VCaP (cell line): ENCODE results near the gene TMEM9.
"Not testable (repeated sequence)": the region's sequence is repeated elsewhere in the genome, so short reads cannot be mapped to it uniquely, and the experiment has no call there.

Experiments used
- H3K27ac ChIP-seq: fragments of 450-650 bp; 2 replicates; pipeline ENCODE4 v1.5.1; 2017
- TF ChIP-seq, protein P1 (sequence below): fragments of 450-650 bp; conservative IDR thresholded peaks from 2 replicates; pipeline ENCODE4 v1.5.1; 2017; ENCODE audit warnings: mild to moderate bottlenecking, moderate library complexity

TMEM9 gene

DNA sequence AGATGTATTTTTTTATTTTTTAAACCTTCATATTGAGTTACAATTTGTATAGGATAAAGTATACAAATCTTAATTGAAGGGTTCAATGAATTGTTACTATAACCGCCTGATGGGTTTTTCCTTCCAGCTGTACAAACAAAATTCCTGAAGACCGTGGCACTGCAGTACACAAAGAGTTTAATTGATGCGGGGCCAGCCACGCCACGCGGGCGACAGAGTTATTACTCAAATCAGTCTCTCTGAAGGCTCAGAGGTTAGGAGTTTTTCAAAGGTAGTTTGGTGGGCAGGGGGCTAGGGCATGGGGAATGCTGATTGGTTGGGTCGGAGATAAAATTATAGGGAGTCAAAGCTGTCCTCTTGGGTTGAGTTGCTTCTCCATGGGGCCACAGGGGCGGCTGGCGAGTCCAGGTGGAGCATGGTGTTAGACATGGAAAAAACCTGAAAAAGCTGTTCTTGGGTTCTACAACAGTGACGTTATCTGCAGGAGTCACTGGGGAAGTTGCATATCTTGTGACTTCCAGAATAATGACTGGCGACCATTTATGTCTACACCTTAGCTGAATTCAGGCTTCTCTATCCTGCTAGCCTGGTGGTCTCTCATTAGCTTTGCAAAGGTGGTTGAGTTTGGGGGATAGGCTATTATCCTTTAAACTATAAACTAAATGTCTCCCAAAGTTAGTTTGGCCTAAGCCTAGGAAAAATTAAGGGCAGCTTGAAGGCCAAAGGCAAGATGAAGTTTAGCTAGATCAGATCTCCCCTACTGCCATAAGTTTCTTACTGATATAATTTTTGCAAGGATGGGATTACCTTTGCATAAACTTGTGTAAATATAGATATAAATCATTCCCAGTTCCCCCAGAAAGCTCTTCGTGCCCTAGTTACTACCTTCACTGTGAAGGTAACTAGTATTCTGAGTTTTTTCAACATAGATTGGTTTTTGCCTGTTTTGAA lies 13.0 kb upstream of the TMEM9 start:
- TF ChIP-seq, protein P1, sequence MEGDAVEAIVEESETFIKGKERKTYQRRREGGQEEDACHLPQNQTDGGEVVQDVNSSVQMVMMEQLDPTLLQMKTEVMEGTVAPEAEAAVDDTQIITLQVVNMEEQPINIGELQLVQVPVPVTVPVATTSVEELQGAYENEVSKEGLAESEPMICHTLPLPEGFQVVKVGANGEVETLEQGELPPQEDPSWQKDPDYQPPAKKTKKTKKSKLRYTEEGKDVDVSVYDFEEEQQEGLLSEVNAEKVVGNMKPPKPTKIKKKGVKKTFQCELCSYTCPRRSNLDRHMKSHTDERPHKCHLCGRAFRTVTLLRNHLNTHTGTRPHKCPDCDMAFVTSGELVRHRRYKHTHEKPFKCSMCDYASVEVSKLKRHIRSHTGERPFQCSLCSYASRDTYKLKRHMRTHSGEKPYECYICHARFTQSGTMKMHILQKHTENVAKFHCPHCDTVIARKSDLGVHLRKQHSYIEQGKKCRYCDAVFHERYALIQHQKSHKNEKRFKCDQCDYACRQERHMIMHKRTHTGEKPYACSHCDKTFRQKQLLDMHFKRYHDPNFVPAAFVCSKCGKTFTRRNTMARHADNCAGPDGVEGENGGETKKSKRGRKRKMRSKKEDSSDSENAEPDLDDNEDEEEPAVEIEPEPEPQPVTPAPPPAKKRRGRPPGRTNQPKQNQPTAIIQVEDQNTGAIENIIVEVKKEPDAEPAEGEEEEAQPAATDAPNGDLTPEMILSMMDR, result no peak
- H3K27ac ChIP-seq, result no peak overlapping the region

DNA sequence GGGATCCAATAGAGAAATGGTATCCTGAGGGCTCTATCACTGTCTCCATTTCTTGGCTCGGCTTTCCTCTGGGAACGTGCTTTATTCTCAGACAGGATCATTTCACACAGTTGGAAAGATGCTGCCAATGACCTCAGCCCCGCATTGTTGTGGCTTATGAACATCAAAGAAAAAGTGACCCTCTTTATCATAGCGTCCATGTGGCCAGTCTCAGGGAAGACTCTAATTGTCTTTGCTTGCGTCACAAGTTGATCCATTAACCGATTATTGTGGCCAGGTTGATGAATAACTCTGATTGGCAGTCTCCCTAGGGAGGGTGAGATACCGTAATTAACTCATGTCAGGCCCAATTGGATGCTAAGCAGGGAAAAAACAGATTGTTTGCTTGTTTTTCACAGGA lies 10.4 kb upstream of the TMEM9 start:
- TF ChIP-seq, protein P1, result no peak
- no peak overlapping the region for H3K27ac ChIP-seq

DNA sequence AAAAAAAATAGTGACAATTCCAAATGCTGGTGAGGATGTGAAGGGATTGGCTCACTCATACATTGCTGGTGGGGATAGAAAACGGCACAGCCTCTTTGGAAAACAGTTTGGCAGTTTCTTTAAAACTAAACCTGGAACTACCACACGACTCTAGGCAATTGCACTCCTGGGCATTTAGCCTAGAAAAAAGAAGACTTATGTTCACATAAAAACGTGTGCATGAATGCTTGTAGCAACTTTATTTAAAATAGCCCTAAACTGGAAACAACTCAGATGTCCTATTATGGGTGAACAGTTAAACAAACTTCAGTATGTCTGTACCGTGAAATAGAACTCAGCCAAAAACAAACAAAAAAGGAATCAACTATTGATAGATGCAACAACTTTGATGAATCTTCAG lies 9.4 kb upstream of the TMEM9 start:
- H3K27ac ChIP-seq, result no peak overlapping the region
- TF ChIP-seq, protein P1, result no peak

DNA sequence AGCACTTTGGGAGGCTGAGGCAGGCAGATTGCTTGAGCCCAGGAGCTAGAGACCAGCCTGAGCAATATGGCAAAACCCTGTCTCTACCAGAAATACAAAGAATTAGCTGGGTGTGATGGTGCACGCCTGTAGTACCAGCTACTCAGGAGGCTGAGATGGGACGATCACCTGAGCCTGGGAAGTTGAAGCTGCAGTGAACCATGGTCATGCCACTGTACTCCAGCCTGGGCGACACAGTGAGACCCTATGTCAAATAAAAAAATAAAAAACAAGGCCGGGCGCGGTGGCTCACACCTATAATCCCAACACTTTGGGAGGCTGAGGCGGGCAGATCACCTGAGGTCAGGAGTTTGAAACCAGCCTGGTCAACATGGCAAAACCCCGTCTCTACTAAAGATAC lies 8.8 kb upstream of the TMEM9 start:
- H3K27ac ChIP-seq, result not testable (repeated sequence)

DNA sequence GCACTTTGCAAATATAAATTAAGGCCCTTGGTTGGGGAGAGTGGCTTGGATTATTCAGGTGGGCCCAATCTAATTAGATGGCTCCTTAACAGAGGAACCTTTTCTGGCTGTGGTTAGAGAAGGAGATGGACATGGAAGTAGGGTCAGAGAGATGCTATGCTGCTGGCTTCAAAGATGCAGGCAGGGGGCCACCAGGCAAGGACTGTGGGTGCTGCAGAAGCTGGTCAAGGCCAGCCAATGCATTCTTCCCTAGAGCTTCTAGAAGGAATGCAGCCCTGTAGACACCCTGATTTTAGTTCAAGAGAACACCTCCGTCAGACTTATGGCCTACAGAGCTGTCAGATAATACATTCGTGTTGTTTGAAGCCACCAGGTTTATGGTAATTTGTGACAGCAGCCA lies 3.7 kb upstream of the TMEM9 start:
- TF ChIP-seq, protein P1, result no peak
- no peak overlapping the region for H3K27ac ChIP-seq

DNA sequence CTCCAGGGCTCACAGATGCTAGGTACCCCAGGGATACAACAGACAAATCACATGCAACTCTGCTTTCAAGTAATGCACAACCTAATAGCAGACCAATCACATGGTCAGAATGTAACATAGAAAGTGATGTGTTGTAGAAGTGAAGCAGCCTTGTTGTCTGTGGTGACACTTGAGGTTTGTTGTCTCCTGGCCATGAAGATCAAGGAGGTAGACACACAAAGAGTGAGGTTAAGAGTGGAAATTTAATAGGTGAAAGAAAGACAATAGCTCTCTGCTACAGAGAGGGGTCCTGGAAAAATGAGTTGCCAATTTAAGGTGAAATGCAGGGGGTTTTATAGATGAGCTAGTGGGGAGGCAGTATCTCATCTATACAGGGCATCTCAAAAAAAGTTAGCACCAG lies 2.5 kb upstream of the TMEM9 start:
- no peak overlapping the region for H3K27ac ChIP-seq
- TF ChIP-seq, protein P1, result no peak

DNA sequence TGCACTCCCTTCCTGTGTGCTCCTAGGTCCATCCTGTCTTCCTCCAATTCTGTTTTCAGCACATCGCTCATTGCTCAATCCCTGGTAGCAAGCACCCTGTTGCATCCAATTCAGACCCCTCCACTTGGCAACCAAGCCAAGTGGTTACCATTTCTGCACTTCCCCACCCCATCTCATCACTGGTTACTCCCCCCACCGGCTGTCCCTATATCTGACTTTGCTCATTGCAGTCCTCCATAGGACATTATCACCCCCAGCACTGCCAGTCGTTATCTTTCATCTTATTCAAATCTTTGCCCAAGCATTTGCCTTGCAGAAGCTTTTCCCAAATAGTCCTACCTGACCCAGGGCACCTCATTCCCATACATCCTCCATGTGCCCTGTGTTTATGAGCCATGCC lies 2.1 kb upstream of the TMEM9 start:
- no peak overlapping the region for H3K27ac ChIP-seq
- TF ChIP-seq, protein P1, result no peak

DNA sequence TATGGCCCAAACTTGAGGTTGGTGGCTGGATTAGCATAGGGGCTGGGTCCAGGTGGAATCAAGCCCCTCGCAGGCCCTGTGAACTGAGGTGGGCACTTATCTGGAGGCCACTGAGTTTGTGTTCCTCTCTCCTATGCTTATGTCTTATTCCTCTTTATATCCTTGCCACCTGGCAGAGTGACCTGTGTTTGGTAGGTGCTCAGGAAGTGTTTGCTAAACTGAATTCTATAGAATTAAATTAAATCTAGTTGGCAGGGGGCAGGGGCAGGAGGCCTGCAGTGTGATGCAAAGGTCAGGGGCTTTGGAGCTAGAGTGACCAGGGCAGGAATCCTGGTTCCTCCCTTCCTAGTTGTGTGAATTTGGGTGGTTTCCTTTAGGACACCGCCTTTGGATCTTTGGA lies 1.1 kb upstream of the TMEM9 start:
- TF ChIP-seq, protein P1, result no peak
- H3K27ac ChIP-seq, result no peak overlapping the region
